ENCODE data around the gene ZNF804B. TPM values are rescaled to one million over a fixed set of nuclear protein-coding genes. Genes with fewer than 3 reads are reported as not detected.

The ZNF804B gene
- total RNA-seq (2014; rRNA removed) (not detected in 2 replicates), Bru-seq, nascent RNA (percentile 2 among the genes with signal in this experiment), BruChase-seq, experiment 1, labeled RNA remaining after a 6-hour chase (percentile 4 among the genes with signal in this experiment), BruChase-seq, experiment 2, labeled RNA remaining after a 2-hour chase (percentile 8 among the genes with signal in this experiment)
- long read RNA-seq: 0 reads

- Histone ChIP-seq H3K9ac (ENCODE audit: low read length) (no peak within 1 kb of the TSS), H3K4me3 (ENCODE audit: low read length) (peak within 1 kb of the TSS; percentile 13), H3K27me3 (ENCODE audit: low read length) (peaks cover 42% of the 10 kb centered on the region), H3K4me2 (ENCODE audit: low read length) (peak within 1 kb of the TSS; percentile 54), H3K9me2 (replicated peaks; ENCODE audit: low read length) (no peaks in the 10 kb centered on the region), H3F3A (ENCODE audit: low read length, unreplicated experiment) (no peaks in the 10 kb centered on the region), H3K27ac (ENCODE audit: low read length) (no peak within 1 kb of the TSS), H3K36me3 (ENCODE audit: low read depth, low read length) (no peaks in the 10 kb centered on the region), H3K79me2 (ENCODE audit: low read length) (no peaks in the 10 kb centered on the region), H2AFZ (ENCODE audit: low read length) (peak within 1 kb of the TSS; percentile 44; the same call in 1 of the 2 replicates), H3K9me3 (ENCODE audit: low read length) (no peaks in the 10 kb centered on the region), H3K4me1 (ENCODE audit: insufficient read depth, low read length) (no peaks in the 10 kb centered on the region), H4K20me1 (ENCODE audit: low read length) (no peaks in the 10 kb centered on the region)
- ChIA-PET POLR2A (ENCODE audit: unreplicated experiment) (interaction anchor here (0.5 to 0.6 kb wide), 2 partner anchors 1045 to 1451 kb away, joined by 3 to 4 read pairs; no protein-coding TSS in a partner anchor), CTCF (no interaction called here)
- BruUV-seq (replicated peaks): no TSS peak
- intact Hi-C loops (cut with micrococcal nuclease): loop anchor here (10.0 kb wide), 1 partner anchor 515 kb away; no protein-coding TSS in a partner anchor
- TF ChIP-seq CTCF (conservative IDR thresholded peaks at IDR 0.05; ENCODE audit: low read depth, low read length) (no peak), EZH2phosphoT487 (IDR thresholded peaks at IDR 0.05; ENCODE audit: borderline replicate concordance, low read length) (no peak; the same call in 1 of the 2 replicates), EZH2 (IDR thresholded peaks at IDR 0.05; ENCODE audit: low read length, unreplicated experiment) (peak; percentile 61)
- no peak for DNase-seq
- ATAC-seq: peak; percentile 61
Measured at GRCh38 chr7:88759230-88760135, at the start of gene ZNF804B. ZNF804B (plus strand) TSS chr7:88759700; CDS start chr7:88759977, 277 bp downstream.

- no peak overlapping the region for H3K9ac ChIP-seq (ENCODE audit: low read length)
- ATAC-seq (no peak), DNase-seq (no peak)
- H3K36me3 ChIP-seq (ENCODE audit: low read depth, low read length): no peaks in the 10 kb centered on the region
- CTCF ChIA-PET: no interaction called here
- H3K9me2 ChIP-seq (replicated peaks; ENCODE audit: low read length): no peaks in the 10 kb centered on the region
- no peaks in the 10 kb centered on the region for H3K79me2 ChIP-seq (ENCODE audit: low read length)
- H3K27ac ChIP-seq (ENCODE audit: low read length): no peak overlapping the region
- H3K4me3 ChIP-seq (ENCODE audit: low read length): no peak overlapping the region
- H3K4me1 ChIP-seq (ENCODE audit: insufficient read depth, low read length): no peaks in the 10 kb centered on the region
- no peaks in the 10 kb centered on the region for H3F3A ChIP-seq (ENCODE audit: low read length, unreplicated experiment)
- H3K9me3 ChIP-seq (ENCODE audit: low read length): no peaks in the 10 kb centered on the region
- POLR2A ChIA-PET (ENCODE audit: unreplicated experiment): no interaction called here
- intact Hi-C loops (cut with micrococcal nuclease): no loop called here
- H3K27me3 ChIP-seq (ENCODE audit: low read length): peaks cover 14% of the 10 kb centered on the region; the same call in 1 of the 2 replicates
- no peak overlapping the region for H2AFZ ChIP-seq (ENCODE audit: low read length)
- TF ChIP-seq CTCF (conservative IDR thresholded peaks at IDR 0.05; ENCODE audit: low read depth, low read length): no peak
- no peak for TF ChIP-seq EZH2 (IDR thresholded peaks at IDR 0.05; ENCODE audit: low read length, unreplicated experiment)
- TF ChIP-seq EZH2phosphoT487 (IDR thresholded peaks at IDR 0.05; ENCODE audit: borderline replicate concordance, low read length): no peak
- no peak overlapping the region for H3K4me2 ChIP-seq (ENCODE audit: low read length)
- no peaks in the 10 kb centered on the region for H4K20me1 ChIP-seq (ENCODE audit: low read length)
- BruUV-seq (replicated peaks): no TSS peak
Measured at GRCh38 chr7:88735920-88736319, 23.6 kb upstream of the ZNF804B start.
